Loucy (cell line): ENCODE measurements around the gene NFATC4.

Source experiments
- EZH2phosphoT487 ChIP-seq: fragments of 200-600 bp; IDR thresholded peaks from 2 replicates; pipeline ENCODE4 v1.6.1; 2018; ENCODE audit warnings: antibody characterized with exemption, mild to moderate bottlenecking, moderate library complexity, borderline replicate concordance
- TF ChIP-seq, protein P1 (sequence below): fragments of 200-600 bp; sonication (generic); conservative IDR thresholded peaks from 2 replicates; pipeline ENCODE4 v1.5.1; 2014; ENCODE audit warnings: mild to moderate bottlenecking, antibody characterized with exemption, low read length

DNA sequence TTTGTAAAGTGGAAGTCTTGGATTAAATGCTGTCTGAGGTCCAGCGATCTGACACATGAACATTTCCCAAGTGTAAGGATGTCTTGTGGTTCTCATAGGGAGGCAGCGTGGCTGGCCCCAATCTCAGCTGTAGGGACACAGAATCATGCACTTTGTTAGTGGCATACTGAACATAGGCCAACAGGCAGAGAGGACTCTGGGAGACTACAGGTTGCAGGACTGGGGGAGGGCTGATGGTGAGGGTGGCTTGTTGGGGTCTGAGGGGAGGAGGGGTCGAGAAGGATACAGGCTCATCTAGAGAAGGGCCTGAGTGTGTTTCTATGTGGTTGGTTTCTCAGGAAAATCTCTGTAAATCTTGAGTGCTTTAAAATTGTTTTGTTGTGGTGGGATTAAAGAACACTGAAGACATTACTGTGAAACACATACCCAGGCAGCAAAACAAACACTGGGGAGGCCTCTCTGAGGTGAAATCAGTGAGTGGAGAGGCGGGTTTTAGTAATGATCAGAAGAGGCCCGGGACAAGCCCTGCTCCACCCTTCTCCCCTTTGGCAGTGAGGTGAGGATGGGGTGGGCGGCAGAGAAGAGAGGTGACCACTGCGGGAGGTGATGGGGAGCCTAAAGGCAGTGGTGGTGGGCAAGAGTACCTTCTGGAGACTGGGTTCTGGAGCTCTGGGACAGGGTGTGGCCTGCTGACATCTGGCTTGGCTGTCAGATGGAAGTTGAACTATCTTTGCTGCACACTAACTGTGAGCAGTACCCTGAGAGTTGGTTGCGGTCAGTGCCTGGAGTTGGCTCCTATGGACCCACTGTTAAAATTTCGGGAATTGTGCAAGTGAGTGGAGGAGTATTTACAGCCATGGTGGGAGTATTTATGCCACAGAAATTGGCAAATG, 34.1 kb downstream of the NFATC4 start:
- TF ChIP-seq, protein P1, sequence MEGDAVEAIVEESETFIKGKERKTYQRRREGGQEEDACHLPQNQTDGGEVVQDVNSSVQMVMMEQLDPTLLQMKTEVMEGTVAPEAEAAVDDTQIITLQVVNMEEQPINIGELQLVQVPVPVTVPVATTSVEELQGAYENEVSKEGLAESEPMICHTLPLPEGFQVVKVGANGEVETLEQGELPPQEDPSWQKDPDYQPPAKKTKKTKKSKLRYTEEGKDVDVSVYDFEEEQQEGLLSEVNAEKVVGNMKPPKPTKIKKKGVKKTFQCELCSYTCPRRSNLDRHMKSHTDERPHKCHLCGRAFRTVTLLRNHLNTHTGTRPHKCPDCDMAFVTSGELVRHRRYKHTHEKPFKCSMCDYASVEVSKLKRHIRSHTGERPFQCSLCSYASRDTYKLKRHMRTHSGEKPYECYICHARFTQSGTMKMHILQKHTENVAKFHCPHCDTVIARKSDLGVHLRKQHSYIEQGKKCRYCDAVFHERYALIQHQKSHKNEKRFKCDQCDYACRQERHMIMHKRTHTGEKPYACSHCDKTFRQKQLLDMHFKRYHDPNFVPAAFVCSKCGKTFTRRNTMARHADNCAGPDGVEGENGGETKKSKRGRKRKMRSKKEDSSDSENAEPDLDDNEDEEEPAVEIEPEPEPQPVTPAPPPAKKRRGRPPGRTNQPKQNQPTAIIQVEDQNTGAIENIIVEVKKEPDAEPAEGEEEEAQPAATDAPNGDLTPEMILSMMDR = no peak
- TF ChIP-seq EZH2phosphoT487 = no peak
